Measurements from ENCODE around the gene SPEG.

The SPEG gene

DNA sequence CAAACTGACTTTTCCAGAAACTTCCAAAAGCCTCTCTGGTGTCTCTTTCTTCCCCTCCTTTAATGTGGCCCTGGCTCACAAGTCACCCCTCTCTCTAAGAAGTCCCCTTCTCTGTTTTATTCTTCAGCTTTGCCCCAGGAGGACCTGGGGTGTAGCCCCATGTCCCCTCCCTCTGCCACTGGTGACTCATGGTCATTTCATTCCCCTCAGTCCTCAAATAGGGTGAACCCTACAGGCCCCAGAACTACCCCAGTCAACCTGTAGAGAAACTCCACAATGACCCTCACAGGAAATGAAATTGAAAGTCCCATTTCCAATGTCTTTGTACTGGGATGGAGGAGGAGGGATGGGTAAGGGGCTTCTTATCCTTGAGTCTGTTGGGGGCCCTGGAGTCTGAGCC is 6.2 kb upstream of the SPEG start:
- TF ChIP-seq, protein P1, sequence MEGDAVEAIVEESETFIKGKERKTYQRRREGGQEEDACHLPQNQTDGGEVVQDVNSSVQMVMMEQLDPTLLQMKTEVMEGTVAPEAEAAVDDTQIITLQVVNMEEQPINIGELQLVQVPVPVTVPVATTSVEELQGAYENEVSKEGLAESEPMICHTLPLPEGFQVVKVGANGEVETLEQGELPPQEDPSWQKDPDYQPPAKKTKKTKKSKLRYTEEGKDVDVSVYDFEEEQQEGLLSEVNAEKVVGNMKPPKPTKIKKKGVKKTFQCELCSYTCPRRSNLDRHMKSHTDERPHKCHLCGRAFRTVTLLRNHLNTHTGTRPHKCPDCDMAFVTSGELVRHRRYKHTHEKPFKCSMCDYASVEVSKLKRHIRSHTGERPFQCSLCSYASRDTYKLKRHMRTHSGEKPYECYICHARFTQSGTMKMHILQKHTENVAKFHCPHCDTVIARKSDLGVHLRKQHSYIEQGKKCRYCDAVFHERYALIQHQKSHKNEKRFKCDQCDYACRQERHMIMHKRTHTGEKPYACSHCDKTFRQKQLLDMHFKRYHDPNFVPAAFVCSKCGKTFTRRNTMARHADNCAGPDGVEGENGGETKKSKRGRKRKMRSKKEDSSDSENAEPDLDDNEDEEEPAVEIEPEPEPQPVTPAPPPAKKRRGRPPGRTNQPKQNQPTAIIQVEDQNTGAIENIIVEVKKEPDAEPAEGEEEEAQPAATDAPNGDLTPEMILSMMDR (conservative IDR thresholded peaks at IDR 0.05; ENCODE audit: low read depth), result no peak
- ChIA-PET POLR2A (ENCODE audit: low non-redundant PET) (no interaction called here), CTCF (interaction anchor here (0.6 to 0.8 kb wide), 2 partner anchors 11 to 101 kb away, joined by 3 to 4 read pairs; partner anchors contain the start of gene DES)
- no peak overlapping the region for H3K27ac ChIP-seq
- no peak for DNase-seq (ENCODE audit: low spot score)

DNA sequence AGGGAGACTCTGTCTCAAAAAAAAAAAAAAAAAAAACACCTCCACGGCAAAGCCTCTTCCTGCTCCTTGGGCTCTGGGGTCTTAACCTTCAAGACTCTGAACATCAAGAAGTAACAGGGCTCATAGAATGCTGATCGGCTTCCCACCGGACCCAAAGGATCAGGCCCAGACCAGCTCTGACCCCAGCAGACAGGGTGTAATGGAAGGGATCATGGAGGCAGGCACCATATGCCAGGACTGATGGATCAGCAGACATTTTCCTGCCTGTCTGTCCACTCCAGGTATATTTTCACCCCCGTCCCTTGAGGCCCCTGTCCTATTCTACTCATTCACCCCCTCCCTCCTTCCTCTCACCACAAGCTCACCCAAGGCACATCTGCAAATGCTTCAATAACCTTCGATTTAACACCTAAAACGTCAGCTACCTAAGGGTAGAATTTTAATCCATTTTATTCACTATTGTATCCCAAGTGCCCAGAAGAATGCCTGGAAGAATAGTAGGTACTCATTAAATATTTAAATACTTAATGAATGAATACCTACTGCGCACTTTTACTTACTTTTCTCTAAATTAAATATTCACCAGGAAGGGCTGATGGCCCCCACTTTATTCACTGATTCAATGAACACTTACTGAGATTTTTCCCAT is 4.6 kb upstream of the SPEG start:
- POLR2A ChIA-PET (ENCODE audit: low non-redundant PET), result no interaction called here
- DNase-seq (ENCODE audit: low spot score), result no peak
- H3K27ac ChIP-seq, result no peak overlapping the region
- TF ChIP-seq, protein P1 (conservative IDR thresholded peaks at IDR 0.05; ENCODE audit: low read depth), result no peak
- CTCF ChIA-PET, result interaction anchor here (0.5 to 1.6 kb wide), 6 partner anchors 10 to 676 kb away, joined by 3 to 18 read pairs (median 4); no protein-coding TSS in a partner anchor

DNA sequence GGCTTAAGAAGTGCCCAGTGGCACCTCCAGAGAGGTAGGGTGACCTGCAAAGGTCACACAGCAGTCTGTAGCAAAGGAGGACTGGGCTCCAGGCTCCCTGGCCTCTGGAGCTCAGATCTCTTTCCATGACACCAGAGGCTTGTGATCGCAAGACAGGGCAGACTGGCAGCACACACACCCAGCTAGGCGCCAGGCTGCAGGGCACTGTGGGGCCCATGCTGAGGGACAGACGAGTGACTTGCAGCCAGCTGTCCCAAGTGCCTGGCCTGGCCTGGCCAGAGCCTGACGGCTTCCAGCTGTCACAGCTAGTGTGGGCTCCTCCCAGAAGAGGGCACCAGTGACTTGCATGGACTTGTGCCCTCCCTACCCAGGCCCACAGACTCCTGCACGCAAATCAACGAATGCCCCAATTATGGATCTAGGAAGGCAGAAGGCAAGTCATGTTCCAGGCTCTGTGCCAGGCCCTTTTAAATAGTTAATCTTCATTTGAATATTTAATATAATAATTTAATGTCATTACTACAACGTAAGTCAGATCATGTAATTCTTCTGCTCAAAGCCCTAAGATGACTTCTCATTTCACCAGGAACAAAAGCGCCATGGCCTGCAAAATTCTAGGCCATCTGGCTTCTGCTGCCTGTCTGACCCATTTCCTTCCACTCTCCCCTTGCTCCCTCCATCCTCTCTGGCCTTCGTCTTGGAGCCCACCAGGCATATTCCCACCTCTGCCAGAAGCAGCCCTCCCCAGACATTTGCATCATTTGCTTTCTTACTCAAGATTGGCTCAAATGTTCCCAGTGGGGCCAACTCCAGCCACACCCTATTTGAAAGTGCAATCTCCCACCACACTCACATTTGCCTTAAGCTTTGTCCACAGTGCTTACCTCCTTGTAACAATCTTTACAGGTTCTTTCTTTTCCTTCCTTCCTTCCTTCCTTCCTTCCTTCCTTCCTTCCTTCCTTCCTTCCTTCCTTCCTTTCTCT is 3.7 kb upstream of the SPEG start:
- H3K27ac ChIP-seq, result no peak overlapping the region
- ChIA-PET CTCF (interaction anchor here (0.6 to 1.6 kb wide), 6 partner anchors 28 to 675 kb away, joined by 3 to 18 read pairs (median 3); no protein-coding TSS in a partner anchor), POLR2A (ENCODE audit: low non-redundant PET) (no interaction called here)
- DNase-seq (ENCODE audit: low spot score), result peak; percentile 40
- TF ChIP-seq, protein P1 (conservative IDR thresholded peaks at IDR 0.05; ENCODE audit: low read depth), result no peak; the same call in 1 of the 2 replicates

DNA sequence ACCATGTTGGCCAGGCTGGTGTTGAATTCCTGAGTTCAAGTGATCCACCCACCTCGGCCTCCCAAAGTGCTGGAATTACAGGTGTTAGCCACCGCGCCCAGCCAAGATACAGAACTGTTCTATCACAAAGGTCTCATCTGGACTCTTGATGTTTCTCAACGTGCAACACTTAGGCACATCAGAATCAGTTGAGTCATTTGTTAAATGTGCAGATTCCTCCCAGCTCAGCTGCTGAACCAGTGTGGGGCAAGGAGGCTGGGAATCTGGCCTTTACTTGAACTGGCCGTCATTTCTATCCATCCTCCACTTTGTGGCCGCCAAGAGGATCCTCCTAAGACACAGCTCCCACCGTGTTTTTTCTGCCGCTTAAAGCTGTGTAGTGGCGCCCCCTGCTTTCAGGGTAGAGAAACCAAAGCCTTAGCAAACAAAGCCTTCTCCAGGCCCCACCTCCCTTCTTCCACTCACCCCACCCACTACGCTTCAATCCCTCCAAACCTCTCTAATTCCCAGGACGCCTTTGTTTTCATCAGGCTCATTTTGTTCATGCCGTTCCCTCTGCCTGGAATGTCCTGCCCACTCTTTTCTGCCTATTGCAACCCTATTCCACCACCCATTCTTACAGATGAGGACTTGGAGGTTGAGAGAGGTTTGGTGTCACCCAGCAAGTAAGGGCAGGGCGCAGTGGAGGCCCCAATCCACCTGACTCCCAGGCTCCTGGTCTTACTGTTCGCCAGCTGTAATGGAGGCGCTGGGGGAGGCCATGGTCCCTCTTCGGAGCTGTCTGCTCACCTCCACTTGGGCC is 776 bp upstream of the SPEG start:
- POLR2A ChIA-PET (ENCODE audit: low non-redundant PET), result interaction anchor here (0.6 kb wide), 1 partner anchor 74 kb away, joined by 3 read pairs; no protein-coding TSS in a partner anchor
- TF ChIP-seq, protein P1 (conservative IDR thresholded peaks at IDR 0.05; ENCODE audit: low read depth), result no peak
- DNase-seq (ENCODE audit: low spot score), result no peak
- no peak overlapping the region for H3K27ac ChIP-seq
- CTCF ChIA-PET, result interaction anchor here (0.6 to 1.1 kb wide), 3 partner anchors 84 to 371 kb away, joined by 3 to 4 read pairs (median 3); no protein-coding TSS in a partner anchor

DNA sequence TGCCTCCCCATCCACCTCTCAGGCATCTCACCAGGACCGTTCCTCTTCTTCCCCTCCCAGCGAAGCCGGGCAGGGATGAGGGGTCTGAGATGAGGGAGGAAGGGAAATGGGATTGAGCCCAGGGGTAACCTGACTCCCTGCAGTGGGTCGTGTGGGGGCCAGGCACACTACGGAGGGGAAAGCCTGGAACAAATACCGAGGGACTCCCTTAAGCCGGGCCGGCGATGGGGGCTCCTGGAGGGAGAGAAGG is 250 bp upstream of the SPEG start:
- no peak for DNase-seq (ENCODE audit: low spot score)
- POLR2A ChIA-PET (ENCODE audit: low non-redundant PET), result interaction anchor here (0.6 kb wide), 1 partner anchor 73 kb away, joined by 3 read pairs; no protein-coding TSS in a partner anchor
- TF ChIP-seq, protein P1 (conservative IDR thresholded peaks at IDR 0.05; ENCODE audit: low read depth), result no peak
- CTCF ChIA-PET, result interaction anchor here (1.1 kb wide), 1 partner anchor 96 kb away, joined by 3 read pairs; no protein-coding TSS in a partner anchor
- H3K27ac ChIP-seq, result no peak overlapping the region

DNA sequence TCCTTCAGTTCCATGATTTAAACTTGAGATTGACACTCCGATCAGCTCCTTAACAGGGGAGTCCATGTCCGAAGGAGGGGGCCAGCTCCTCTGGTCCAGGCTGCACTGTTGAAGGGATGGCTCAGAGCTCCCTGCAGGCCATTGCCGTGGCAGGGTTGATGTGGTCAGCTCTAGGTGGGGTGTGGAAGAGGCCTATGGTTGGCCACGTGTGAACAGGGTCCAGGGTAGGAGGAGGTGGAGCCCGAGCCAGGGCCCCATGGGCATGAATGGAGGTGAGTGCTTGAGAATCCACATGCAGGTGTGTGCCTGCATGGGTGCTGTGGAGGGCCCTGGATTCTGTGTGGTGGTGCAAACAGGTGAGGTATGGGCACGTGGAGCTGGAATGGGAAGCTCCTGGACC is 1.1 kb downstream of the SPEG start:
- TF ChIP-seq, protein P1 (conservative IDR thresholded peaks at IDR 0.05; ENCODE audit: low read depth), result no peak
- no peak overlapping the region for H3K27ac ChIP-seq
- DNase-seq (ENCODE audit: low spot score), result no peak
- ChIA-PET POLR2A (ENCODE audit: low non-redundant PET) (no interaction called here), CTCF (interaction anchor here (1.3 kb wide), 1 partner anchor 85 kb away, joined by 3 read pairs; no protein-coding TSS in a partner anchor)
